ENCODE data around the gene SMIM20.

DNA sequence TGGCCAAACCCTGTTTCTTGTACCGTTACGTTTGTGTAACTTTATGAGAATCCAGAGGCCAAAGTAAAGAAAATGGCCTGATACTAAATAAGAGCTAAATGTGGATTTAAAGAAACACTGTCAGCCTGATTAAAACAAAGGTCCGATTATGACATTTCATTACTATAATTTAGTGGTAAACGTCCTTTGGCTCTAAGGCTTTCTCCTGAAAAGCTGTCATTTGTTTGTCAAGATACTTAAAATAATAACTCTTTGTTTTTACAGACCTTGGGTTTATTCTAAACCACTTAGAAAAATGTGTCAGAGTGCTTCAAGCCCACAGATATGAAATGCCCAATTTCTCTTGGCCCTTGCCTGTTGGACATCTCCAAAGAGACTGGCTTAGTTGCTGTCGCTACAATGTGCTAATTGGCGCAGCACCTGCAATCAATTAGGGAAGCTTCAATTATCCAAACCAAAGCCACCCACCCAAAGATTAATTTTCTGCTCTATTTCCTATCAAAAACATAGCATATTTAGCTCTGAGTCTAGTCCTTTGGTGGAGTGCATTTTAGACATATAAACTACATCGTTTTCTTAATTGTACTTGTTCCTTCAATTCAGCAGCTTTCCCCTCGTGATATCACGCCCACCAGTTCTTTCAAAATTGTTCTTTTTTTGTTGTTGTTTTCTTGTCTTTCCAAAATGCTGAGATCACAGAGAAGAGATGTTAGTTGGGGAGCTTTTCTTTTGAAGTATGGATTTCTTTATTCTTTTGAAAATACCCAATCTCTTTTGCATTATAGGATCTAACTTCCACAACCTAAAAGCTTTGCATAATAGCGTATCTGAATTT, 13.6 kb downstream of the SMIM20 start:
- TF ChIP-seq POLR2A (IDR thresholded peaks at IDR 0.05), result no peak
- TF ChIP-seq, protein P1, sequence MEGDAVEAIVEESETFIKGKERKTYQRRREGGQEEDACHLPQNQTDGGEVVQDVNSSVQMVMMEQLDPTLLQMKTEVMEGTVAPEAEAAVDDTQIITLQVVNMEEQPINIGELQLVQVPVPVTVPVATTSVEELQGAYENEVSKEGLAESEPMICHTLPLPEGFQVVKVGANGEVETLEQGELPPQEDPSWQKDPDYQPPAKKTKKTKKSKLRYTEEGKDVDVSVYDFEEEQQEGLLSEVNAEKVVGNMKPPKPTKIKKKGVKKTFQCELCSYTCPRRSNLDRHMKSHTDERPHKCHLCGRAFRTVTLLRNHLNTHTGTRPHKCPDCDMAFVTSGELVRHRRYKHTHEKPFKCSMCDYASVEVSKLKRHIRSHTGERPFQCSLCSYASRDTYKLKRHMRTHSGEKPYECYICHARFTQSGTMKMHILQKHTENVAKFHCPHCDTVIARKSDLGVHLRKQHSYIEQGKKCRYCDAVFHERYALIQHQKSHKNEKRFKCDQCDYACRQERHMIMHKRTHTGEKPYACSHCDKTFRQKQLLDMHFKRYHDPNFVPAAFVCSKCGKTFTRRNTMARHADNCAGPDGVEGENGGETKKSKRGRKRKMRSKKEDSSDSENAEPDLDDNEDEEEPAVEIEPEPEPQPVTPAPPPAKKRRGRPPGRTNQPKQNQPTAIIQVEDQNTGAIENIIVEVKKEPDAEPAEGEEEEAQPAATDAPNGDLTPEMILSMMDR (IDR thresholded peaks at IDR 0.05 in 8 of 11, conservative IDR thresholded peaks at IDR 0.05 in 3 of 11), result no peak
- TF ChIP-seq POLR2AphosphoS5 (IDR thresholded peaks at IDR 0.05), result no peak

Data from spleen (tissue), 7 donors.